Islet precursor cell (in vitro differentiated cells): ENCODE data around the gene ANKH.
"Not testable (repeated sequence)": the region's sequence is repeated elsewhere in the genome, so short reads cannot be mapped to it uniquely, and the experiment has no call there.

Experiments
- DNase-seq: peaks from one replicate; pipeline ENCODE4 v3.0.0-alpha.2; 2018

The ANKH gene

DNA sequence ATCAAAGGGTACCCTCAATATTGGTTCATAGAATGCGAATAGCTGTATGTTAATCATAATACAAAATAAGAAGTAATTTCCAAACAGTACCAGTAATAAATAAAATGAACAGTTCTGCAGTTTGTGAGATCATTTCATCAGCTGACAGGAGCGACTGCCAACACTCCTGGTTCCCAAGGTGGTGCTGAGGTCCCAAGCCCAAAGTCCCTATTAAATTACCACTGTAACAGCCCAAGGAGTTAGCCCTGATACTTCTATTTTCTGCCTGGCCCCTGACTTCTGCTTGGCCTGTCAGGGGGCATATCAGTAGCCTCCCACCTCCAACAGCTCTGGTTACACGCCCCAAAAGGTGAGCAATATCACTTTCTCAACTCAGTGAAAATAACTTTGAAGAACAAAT is 47.1 kb downstream of the ANKH start:
- DNase-seq, result no peak

DNA sequence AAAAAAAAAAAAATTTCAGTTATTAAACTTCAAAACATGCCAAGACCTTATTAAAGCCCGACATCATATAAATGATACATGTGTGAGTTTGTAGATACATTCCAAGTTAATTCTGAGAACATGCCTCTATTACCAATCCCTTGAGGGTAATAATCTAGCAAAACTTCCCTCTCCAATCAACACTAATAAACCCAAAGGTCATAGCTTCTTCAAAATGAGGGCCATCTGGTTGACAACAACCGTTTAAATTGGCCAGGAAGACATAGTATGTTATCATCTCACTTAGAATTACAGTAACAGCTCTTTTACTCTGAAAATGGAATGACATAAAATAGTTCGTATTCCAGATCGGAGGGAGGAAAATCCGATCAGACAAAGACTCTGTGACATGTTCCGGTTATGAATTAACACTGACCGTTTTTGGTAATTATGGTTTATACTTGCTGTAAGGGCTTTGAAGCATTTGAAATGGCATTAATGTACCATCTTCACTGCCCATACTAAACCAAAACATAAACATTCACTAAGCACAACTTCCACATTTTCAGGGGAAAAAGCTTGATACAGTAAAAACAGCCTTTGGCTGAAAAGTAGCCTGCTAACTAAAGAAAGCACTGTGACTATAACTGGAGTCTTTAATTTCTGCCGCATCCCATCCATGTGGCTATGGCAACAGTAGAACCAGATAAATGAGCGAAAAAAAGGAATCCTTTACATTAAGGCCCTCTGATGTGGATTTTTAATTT is 50.3 kb downstream of the ANKH start:
- no peak for DNase-seq

DNA sequence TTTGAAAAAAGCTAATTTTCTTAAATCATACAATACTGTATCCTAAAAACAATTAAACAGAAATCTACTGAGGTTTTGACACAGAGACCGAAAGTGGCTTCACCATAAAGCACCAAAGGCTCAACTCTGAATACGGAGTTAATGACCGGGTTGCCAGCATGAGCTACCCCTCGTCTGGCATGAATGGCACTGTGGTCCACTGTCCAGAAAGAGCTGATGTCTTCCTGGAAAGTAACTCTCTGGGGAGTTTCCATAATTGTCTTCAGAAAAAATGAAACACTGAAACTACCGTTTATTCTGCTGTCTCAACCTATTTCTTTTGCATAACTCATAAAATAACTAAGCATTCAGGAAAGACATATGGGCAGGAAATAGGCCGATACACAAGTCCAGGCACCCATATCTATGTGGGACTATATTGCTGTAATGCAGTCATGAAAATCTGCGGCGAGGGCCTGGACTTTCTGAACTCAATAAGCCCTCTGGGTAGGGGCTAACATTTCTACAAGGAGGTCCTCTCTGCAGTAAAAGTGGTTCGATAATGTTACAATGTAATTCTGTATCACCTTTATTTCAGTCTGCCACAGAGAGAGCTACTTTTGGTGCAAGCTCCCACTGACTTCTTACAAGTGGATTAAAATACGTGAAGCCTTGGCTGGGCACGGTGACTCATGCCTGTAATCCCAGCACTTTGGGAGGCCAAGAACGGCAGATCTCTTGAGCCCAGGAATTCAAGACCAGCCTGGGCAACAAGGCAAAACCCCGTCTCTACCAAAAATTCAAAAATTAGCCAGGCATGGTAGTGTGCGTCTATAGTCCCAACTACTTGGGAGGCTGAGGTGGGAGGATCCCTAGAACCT is 52.4 kb downstream of the ANKH start:
- DNase-seq, result no peak

DNA sequence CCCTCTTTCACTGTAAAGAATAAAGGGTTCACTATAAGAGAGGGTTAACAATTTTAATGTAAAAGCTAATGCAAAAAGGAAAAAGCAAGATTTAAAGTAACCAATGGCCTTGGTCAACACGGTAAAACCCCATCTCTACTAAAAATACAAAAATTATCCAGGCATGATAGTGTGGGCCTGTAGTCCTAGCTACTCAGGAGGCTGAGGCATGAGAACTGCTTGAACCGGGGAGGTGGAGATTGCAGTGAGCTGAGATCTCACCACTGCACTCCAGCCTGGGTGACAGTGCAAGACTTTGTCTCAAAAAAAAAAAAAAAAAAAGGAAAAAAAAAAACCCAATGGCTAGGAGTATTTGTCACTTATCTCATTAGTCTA is 53.8 kb downstream of the ANKH start:
- not testable (repeated sequence) for DNase-seq

DNA sequence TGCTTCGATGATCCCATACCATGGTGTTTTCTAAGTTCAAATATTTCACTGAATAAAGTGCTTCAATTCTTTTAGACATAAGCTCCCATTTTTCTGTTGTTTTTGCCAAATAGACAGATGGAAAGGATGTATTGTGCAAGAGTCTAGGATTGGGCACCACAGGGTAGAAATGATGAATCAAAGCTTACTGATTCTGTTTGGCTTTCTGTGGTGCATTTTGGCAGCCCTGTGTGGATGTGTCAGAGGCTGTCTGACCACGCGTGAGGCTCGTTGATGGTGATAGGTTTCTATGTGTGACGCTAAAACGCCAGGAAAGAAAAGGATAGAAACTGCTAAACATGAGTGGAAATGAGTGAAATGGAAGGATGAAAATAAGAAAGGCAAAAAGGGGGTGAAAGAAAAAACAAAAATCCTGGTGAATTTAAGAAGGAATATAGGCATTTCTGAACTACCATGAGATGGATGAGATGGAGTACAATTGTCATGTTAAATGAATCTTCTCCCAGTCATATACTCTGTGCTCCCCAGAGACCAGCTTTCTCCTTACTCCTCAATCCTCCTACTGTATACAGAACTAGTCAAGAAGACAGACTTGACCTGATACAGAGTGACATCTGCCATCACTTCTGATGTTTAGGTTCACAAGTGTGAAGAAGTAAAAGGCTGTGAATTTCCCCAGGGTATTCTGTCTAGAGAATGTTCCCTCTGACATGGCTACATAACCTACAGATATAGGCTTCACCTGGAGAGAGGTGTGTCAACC is 54.4 kb downstream of the ANKH start:
- no peak for DNase-seq

DNA sequence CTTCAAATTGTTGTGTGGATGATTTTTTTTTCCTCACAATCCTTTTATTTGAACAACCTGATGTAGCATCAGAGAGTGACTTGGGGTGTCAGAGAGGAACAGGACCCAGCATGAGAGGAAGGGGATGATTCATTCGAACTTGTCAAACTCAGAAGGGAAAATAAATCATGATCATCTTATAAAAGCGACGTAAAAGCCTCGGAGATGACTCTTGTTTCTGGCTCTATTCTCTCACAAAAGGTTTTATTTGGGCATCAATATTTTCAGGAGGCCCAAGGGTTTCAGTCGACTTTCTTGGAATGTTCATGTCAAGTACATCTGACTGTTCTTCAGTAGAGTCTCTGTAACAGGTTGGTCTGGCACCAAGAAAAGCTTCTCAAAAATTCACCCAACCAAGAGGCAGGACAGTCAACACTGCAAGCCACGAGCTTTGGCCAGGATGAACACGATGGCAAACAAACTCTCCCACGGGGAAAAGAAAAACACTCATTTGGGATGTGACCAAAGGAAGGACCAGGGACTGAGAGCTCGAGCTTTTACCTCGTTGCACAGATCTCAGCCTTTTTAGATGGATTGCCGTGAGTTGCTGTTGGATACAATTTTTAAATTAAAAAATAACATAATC is 55.1 kb downstream of the ANKH start:
- DNase-seq, result no peak

DNA sequence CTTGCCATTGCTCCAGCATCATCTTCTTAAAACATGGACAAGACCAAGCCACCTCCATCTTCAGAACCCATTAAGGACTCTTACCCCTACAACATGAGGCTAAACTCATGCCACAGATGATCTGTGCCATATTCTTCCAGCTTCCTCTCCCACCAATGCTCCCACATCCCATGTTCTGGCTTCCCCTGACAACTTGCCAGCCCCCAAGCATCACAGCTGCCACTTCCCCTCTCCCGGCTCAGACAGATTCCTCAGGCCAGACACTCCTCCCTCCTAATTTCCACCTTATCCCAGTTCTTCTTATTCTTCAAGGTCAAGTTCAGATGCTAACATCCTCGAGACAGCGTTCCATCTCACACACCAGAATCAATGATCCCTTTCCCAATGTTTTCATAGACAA is 57.8 kb downstream of the ANKH start:
- DNase-seq, result no peak

DNA sequence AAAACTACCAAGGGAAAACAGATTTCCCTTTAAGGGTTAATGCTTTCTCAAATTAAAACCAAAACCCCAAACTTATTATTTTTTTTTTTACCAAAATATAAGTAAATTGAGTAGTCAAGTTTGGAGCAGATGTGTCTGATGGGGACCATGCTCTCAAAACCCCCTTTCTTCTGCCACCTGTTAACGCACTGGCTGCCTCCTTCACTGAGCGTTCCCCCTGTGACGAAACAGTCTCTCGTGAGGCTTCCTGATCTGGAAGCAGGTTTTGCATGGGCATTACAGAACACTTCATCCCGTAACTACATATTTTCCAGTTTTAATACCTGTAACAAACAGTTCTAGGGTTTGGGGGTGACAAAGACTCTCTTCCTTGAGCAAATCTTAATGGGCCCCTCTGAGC is 59.4 kb downstream of the ANKH start:
- DNase-seq, result no peak

DNA sequence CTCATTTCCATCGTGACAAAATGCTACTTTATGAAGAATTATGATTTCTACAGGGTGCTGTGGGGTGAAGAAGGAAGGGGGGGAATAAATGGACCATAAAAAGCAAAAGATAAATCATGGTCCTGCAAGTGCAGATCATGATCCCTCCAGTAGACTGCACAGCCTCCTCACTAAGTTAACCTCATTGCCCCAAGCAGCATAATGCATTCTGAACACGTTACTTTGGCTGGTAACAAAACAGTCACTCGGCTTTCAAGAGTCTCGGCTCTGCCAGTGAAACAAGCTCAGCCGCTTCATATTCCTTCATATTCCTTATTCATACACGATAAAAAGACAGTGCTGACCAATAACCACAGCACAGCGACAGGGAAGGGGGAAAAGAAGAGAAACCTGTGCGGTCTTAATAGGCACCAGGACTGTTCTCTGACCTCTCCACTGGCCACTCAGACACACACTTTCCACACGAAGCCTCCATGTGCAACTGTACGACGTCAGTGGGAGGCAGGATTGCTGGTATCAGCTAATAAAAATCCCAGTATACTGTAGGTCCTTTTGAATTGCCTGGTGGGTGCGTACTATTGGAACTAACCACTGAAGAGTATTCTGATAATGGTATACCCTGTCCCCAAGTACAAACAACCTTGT is 60.5 kb downstream of the ANKH start:
- no peak for DNase-seq

DNA sequence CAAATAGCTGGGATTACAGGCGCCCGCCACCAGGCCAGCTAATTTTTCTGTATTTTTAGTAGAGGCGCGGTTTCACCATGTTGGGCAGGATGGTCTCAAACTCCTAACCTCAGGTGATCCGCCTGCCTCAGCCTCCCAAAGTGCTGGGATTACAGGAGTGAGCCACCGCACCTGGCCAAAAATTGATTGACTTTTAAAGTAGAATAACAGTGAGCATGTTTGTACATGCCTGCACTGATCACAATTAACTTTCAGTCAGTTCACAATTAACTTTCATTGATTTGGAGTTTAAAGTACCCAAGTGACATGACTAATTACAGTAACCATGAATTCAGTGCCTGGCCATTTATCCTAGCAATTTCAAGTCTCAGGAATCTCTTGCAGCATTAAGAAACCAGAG is 61.3 kb downstream of the ANKH start:
- DNase-seq, result no peak

DNA sequence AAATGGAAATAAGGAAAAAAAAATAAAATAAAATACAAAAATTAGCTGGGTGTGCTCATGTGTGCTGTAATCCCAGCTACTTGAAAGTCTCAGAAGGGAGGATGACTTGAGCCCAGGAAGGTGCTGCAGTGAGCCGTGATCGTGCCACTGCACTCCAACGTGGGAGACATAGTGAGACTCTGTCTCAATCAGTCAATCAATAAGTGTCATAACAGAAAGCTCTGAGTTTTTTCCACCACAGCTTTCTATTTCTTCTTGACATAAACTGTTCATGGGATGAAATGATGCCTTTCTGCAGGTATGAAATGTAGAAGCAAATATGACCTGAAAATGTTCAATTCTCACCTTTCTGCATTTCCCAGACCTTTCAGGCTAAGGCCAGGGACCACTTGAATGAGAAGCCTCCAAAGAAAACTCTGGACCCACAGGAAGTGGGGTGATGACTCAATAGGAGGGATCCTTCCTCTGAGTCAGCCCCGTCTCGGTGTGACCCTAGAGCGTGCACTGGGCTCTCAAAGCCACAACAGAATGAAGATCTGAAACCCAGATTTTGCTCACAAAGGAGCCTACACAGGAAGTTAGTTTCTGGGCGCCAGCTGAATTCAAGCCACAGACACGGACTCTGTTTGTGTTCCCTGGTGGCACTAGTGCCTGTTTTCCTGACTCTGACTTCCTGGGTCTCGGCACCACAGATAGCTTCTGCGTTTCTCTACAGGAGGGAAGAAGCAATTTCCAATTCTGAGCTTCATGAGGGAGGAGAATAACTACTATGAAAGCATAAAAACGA is 62.0 kb downstream of the ANKH start:
- DNase-seq, result peak; percentile 77

DNA sequence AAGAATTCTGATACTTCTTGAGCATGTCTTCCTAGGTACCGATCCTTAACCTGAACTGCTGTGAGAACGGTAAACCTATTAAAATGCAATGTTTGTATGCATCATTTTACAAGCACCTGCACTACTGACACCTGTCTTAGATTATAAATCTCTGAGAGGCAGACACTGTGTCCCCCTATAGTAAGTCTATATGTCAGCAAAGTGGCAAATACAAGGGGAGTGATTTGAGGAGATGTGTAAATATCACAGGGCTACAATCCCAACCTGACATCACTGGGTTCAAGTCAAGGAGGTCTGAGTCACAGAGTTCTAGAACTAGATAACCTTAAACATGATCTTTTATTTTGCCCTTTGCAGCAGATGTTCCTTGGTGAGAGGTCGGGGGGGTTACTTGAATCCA is 64.1 kb downstream of the ANKH start:
- no peak for DNase-seq

DNA sequence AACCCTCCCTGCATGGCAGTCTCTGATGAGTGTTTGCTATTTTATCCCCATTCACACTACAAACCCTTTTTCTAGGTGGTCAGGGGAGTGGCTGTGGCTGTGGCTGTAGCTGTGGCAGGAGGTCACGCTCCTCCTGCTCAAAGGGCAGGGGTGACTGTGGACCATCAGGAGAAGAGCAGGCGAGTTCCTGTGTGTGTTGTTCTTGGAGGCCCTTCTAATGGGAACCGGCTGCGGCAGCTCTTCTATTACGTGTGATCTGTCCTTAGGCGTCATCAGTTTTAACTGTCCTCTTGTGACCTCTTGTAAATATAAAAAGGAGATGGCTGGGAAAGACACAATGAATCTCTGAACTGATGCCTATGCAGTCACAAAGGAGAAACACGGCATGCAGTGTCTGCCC is 65.1 kb downstream of the ANKH start:
- no peak for DNase-seq

DNA sequence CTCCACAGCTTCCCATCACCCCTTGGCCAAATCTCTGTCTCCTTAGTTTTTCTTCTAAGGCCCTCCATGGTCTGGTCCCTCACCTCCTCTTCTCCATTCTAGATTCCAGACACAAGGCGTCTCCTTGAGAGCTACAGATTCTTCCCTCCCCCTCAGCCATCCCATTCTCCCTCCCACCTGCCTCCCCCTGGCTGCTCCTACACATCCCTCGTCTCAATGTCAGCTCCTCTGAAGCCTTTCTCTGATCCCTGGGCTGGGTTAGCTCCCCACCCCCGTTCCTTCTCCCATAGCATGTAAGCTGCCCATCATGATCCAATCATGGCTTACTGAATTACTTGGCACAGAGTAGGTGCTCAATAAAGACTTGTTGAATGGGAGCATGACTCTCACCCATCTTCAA is 69.0 kb downstream of the ANKH start:
- DNase-seq, result no peak

DNA sequence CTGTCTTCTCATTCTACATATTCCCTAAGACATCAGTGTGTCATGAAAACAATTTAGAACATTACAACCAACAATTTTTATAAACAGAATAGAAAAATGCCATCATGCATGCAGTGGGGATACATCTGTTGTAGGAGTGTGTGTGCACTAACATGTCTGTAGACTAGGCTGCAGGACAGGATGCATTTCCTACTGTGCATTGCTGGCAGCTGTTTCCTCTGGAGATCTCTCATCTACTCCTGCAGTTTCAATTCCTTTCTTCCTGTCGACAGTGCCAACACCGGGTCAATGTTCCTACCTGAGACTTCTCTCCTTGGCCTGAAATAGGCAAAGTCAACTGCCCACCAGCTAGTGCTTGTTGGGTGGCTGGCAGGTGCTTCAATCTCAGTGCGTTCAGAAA is 69.8 kb downstream of the ANKH start:
- no peak for DNase-seq

DNA sequence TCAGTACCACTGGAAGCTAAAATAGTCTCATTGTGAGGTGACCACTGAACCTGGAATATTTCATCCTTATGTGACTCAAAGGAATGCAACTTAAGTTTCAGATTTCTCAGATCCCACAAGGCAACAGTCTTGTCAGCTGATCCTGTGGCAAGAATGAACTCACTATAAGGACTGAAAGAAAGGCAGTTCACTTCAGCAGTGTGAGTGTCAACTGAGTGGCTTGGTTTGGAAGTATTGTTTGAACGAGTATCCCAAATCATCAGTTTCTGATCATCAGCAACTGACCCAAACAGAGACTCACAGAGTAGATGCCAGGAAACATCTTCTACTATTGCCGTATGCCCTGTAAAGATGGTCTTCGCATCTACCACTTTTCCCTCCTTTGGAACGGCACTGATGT is 74.2 kb downstream of the ANKH start:
- not testable (repeated sequence) for DNase-seq

DNA sequence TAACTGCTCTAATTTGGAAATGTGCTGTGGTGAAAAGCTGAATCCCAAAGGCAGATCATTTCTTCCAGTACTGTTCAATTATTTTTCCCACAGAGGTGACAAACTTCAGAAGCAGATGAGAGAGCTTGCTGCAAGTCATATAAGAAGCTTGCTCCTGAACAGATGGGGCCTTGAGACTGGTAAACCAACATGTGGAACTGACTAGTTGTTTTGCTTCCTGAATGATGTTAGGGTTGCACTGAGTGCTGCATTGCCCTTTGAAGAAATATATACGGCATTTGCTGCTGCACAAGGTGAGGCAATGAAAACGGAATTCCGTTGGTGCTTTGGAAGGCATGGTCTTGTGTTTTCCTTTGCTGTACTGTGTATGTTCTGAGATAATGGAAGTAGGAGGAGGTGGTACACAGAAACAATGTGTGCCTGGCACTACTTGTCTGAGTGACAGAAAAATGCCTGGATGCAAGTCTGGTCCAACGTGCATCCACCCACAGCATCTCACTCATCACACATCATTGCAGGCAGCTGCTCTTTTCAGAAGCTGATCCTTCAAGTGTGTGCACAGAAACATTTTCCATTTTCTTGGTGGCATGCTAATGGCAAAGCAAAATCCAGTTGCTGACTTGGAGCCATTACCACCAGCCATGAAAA is 76.9 kb downstream of the ANKH start:
- DNase-seq, result no peak

DNA sequence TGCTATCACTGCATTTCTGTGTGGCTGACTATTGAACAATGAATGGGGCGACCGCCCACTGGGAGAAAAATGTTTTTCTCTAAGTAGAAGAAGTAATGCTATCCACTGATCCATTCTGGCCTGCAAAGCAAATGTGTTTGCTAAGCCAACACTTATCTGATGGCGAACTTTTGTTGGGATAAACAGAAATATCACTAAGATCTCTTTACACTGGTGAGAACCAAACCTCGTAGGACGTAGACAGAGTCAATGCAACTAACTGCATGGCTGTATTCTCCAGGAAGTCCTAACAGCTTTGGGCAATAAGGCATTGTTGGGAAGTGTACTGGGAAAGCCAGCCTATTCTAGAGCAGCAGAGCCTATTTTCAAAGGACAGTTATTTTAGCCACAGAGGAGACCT is 77.7 kb downstream of the ANKH start:
- no peak for DNase-seq

DNA sequence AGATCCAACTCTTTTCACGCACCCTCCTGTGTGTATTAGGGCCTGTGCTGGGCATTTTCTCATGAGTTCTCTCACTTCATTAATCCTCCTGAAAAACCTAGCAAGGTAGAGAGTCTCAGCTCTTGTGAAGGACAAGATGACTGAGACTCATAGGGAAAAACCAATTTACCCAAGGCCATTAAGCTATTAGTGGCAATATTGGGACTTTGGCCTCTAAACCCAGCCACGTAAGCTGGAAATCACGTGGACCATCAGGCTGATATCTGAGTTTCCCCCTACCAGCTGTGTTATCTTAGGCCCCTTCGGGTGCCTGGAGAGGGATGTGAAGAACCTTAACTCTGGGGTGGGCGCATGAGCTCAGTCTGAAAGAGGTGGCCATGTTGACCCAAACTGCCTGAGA is 80.7 kb downstream of the ANKH start:
- no peak for DNase-seq

DNA sequence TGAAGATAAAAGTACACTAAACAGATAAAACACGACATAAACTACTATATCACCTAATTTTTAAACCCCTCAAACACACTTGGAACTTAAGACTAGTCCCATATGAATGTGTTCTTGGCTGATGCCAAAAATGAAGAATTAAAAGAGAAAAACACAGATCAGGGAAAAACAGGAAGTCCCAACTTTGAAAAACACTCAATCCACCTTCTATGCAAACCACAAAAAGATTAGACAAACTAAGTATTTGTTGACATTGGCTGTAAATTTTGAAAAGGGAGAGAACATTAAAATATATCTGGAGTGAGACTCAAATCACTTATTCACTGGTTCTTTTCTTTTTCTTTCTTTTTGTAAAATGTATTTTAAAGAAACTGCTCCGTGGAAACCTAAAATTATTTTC is 81.4 kb downstream of the ANKH start:
- no peak for DNase-seq

DNA sequence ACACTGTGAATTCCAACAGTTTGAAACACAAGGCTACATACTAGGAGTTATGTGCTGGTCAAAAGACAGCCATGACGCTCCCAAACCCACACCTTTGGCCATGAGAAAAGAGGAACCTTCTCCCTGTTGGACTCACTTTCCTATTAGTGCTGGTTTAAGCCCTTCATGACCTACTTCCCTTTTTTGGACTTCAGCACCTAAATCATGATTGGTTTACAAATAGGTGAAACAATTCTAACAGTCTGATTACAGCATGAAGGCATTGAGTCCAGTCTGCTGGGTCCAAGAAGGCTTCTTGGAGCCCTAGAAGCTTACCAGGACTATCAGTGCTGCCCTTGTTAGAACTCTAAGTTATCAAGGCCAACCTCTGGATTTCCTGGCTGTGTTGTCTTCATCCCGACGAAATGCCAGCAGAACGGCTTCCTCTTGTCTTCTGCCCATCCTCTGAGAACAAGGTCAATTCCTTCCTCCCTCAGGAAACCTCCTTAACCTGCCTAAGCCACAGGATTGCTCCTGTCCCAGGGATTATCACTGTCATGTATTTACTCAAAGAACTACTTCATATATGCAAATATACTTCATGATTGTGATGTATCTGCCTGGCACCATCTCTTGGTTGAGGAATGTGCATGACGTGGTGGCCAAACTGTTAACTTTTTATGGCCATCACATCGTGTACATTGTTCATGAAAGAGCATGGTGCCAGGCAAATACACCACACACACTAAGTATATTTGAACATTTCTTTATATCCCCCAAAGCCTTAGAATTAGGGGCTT is 83.6 kb downstream of the ANKH start:
- DNase-seq, result no peak
